Ishikawa (cell line): ENCODE results near the gene IGFBP3.

Experiments
- CEBPB ChIP-seq: IDR thresholded peaks from 2 replicates; pipeline ENCODE4 v1.6.1; 2012
- CREB1 ChIP-seq: IDR thresholded peaks from 2 replicates; pipeline ENCODE4 v1.6.1; 2012; ENCODE audit warnings: low read depth
- EGR1 ChIP-seq: IDR thresholded peaks from 2 replicates; pipeline ENCODE4 v1.6.1; 2012
- EP300 ChIP-seq: IDR thresholded peaks from 2 replicates; pipeline ENCODE4 v1.6.1; 2012; ENCODE audit warnings: borderline replicate concordance
- FOXM1 ChIP-seq: IDR thresholded peaks from 2 replicates; pipeline ENCODE4 v1.6.1; 2012; ENCODE audit warnings: low read depth, borderline replicate concordance
- MAX ChIP-seq: IDR thresholded peaks from 2 replicates; pipeline ENCODE4 v1.6.1; 2012
- NFIC ChIP-seq: IDR thresholded peaks from 2 replicates; pipeline ENCODE4 v1.6.1; 2012
- RAD21 ChIP-seq: IDR thresholded peaks from 2 replicates; pipeline ENCODE4 v1.6.1; 2012; ENCODE audit warnings: low read depth
- REST ChIP-seq: IDR thresholded peaks from 2 replicates; pipeline ENCODE4 v1.6.1; 2012; ENCODE audit warnings: low read depth, mild to moderate bottlenecking
- TAF1 ChIP-seq: IDR thresholded peaks from 2 replicates; pipeline ENCODE4 v1.6.1; 2012; ENCODE audit warnings: low read depth, mild to moderate bottlenecking
- TCF12 ChIP-seq: IDR thresholded peaks from 2 replicates; pipeline ENCODE4 v1.6.1; 2012; ENCODE audit warnings: low read depth
- TEAD4 ChIP-seq: IDR thresholded peaks from 2 replicates; pipeline ENCODE4 v1.6.1; 2012
- YY1 ChIP-seq: IDR thresholded peaks from 2 replicates; pipeline ENCODE4 v1.6.1; 2012; ENCODE audit warnings: low read depth
- ZBTB7A ChIP-seq: IDR thresholded peaks from 2 replicates; pipeline ENCODE4 v1.6.1; 2012; ENCODE audit warnings: low read depth

GRCh38 chr7:45968856-45969541, 47.9 kb upstream of the IGFBP3 start:
- TF ChIP-seq RAD21 = no peak
- no peak for TF ChIP-seq EP300
- no peak for TF ChIP-seq TAF1
- TF ChIP-seq TCF12 = no peak
- no peak for TF ChIP-seq CEBPB
- no peak for TF ChIP-seq EGR1
- no peak for TF ChIP-seq REST
- TF ChIP-seq MAX = no peak
- TF ChIP-seq YY1 = no peak
- no peak for TF ChIP-seq ZBTB7A
- no peak for TF ChIP-seq CREB1
- no peak for TF ChIP-seq NFIC
- TF ChIP-seq FOXM1 = no peak
- TF ChIP-seq TEAD4 = no peak
